NCI-H2081 (cell line): Measurements from ENCODE around the gene SYCP2L.
A peak's percentile ranks its signal among the peaks of the same experiment; 100 is the strongest.
"Not testable (repeated sequence)": the region's sequence is repeated elsewhere in the genome, so short reads cannot be mapped to it uniquely, and the experiment has no call there.

Experiments
- DNase-seq, 2 experiments: peaks; one replicate each; lab custom pipeline; 2025; lab: John Stamatoyannopoulos, UW

SYCP2L gene

GRCh38 chr6:10886691-10887502, at the start of gene SYCP2L:
SYCP2L (plus strand) TSS chr6:10887052; CDS start chr6:10887127, 75 bp downstream.
- peak; percentile 57 to 79 for DNase-seq

- no peak for DNase-seq
Observed at GRCh38 chr6:10837622-10837994, 49.2 kb upstream of the SYCP2L start.

- DNase-seq: peak; percentile 85 to 90
Observed at GRCh38 chr6:10837995-10838793, 48.7 kb upstream of the SYCP2L start, which contains the start of gene MAK. MAK (minus strand) TSS chr6:10838539; CDS start chr6:10830648, 7,891 bp downstream.

DNA sequence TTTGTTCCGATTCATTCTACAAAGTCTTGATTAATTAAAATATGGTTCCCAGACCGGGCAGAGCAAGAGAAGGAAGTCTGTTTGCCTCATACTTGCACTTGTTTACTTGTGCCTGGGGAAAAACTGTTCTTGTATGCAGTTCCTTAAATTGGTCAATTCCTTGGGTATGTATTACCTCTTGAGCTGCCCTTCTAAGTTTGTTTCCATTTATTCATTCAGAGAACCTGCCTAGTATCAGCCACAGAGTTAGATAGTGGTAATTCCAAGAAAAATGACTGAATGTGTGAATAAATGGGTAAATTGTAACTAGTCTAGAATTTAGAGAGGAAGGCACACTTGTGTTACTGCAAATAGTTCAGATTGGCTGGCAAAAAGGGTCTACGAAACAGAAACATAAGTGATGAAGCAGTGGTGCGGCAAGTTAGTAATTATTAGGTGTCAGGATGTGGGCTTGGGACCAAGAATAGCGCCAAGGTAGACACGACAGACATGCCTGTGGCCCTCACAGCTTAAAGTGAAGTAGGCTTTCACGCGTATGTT, 48.0 kb upstream of the SYCP2L start:
- no peak for DNase-seq

DNA sequence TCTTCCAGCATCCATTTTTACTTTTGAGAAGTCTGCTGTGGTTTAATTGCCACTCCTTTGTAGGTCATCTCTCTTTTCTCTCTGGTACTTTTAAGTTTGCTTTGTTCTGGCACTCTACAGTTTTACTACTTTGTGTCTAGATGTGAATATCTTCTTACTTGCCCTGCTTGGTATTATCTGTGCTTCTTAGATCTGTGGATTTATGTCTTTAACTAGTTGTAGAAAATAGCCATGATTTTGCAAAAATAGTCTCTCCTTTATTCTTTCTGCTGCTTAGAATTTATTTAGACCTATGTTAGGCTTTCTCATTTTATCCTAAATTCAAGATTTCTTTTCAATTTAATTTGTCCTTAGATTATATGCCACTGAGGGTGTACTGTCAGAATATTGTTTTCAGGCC, 43.3 kb upstream of the SYCP2L start:
- DNase-seq: no peak

DNA sequence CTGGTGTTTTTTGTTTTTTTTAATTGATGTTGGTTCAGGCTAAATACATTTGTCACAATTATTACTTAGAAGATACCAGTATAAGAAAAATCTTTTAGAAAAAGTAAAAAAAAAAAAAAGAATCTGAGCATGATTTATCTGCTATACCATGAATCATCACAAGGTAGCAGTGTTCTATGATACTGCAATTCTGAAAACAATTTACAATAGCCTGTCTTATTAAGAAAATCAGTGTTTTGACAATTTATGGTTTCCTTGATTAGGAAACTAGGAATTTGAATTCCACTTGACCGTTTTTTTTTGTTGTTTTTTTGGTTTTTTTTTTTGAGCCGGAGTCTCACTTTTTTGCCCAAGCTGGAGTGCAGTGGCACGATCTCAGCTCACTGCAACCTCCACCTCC, 39.2 kb upstream of the SYCP2L start:
- DNase-seq: no peak

GRCh38 chr6:10849901-10850300, 37.0 kb upstream of the SYCP2L start:
- DNase-seq: no peak

DNA sequence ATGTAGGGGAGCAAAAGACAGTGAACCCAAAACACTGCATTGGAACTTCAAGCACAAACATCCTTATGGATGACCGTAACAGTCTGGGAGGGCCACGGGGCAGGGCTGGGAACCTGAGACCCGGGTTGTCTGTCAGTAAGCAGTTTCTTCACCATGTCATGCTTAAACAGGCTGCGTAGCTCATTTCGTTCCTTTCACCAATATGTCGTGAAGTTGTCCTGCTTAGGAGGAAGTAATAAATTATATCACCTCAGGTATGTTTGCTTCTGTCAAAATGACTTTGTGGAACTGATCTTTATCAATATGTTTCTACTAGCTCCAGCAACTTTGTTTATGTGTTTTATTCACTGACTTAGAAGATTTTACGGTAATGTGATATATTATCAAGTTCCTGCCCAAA, 36.1 kb upstream of the SYCP2L start:
- DNase-seq: no peak

DNA sequence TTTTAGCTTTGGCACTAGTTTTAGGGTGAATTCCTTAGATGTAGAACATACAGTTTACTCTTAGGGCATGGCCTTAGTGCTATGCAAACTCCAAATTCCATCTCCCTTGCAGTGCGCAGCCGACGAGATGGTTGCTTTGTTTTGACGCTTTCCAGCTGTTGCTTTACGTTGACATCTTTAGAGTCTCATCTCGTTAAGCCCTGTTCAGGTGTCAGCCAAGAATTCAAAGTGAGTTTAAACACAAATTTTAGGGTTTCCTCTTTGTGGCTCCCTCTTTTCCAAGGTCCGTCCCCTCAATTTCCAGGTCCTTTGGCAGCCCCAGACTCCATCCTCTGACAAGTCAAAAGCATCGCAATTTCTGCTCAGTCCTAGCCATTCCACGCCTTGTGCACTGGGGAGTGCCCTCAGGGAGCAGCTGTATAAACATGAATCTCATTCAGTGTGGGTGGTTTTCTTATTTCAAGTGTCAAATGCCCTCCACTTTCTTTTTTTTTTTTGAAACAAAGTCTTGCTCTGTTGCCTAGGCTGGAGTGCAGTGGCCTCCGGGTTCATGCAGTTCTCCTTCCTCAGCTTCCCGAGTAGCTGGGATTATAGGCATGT, 34.4 kb upstream of the SYCP2L start:
- DNase-seq: no peak

- not testable (repeated sequence) for DNase-seq
Observed at GRCh38 chr6:10853849-10854300, 33.0 kb upstream of the SYCP2L start.

DNA sequence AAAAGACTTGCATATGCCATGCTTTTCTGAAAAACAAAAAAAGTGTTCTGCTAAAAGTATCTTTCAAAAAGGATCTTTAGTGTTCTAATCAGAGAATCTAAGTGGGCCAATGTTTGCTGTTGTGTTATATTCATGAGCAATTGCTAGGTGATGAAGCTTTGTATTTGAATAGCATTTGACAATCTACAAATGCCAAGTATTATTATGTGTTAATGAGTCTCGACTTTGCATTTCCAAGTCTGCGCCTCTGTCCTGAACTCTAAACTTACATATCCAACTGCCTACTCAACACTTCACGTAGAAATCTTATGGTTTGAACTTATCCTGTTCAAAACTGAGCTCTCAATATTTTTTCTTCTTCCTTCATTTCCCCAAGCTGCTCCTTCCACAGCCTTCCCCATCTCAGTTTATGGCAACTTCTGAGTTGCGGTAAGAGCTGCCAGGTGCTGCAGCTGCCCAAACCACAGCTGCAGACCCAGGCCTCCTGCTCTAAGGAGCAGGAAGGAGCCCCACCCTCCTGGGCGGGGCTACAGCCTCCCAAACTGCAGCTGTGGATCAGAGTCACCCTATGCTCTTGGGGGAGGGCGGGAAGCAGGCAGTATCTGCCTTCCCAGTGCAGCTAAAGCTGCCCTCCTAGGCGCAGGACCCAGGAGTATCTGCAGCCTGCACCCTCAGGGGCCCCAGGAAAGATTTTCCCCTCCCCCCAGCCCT, 31.8 kb upstream of the SYCP2L start:
- DNase-seq: no peak

GRCh38 chr6:10857259-10857658, 29.6 kb upstream of the SYCP2L start:
- no peak for DNase-seq

DNA sequence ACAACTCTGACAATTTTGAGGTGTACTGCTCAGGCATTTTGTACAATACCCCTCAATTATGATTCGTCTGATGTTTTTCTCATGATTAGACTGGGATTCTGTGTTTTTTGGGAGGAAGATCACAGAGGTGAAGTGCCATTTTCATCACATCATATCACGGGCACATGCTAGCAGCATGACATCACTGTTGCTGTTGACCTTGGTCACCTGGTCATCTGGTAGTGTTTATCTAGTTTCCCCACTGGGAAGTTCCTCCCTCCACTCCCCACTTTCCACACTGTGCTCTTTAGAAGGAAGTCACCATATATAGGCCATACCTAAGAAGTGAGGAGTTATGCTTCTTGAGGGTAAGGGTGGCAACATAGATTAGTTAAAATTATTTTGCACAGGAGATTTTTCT, 25.8 kb upstream of the SYCP2L start:
- no peak for DNase-seq

DNA sequence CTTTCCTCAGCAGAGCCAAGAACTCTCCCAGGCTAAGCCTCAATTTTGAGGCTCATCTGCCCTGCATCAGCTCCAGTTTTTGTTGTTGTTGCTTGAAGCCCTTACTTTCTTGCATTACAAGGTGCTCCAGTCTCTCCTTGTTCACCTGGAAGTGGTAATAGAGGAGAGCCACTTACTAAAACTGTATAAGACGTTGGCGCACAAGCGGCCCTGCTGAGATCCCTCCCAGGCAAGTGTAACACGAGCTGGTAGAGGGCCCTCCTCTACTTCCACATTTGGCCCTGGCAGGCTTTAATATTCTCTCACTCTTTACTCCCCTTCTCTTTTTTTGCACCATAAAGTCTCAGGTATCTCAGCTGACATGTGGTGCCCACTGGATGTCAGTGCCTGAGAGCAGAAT, 24.5 kb upstream of the SYCP2L start:
- DNase-seq: no peak

DNA sequence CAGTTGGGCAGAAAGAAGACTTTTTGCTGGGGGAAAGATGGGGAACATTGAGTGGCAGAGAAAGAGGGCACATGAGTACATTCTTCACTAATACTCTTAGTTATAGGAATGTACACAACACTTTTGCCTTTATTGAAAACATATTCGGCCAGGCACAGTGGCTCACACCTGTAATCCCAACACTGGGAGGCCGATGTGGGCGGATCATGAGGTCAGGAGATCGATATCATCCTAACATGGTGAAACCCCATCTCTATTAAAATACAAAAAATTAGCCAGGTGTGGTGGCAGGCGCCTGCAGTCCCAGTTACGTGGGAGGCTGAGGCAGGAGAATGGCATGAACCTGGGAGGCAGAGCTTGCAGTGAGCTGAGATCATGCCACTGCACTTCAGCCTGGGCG, 23.8 kb upstream of the SYCP2L start:
- DNase-seq: not testable (repeated sequence)

GRCh38 chr6:10866709-10867108, 20.1 kb upstream of the SYCP2L start:
- not testable (repeated sequence) for DNase-seq

GRCh38 chr6:10867952-10868351, 18.9 kb upstream of the SYCP2L start:
- DNase-seq: no peak

GRCh38 chr6:10873374-10873773, 13.5 kb upstream of the SYCP2L start:
- DNase-seq: no peak

DNA sequence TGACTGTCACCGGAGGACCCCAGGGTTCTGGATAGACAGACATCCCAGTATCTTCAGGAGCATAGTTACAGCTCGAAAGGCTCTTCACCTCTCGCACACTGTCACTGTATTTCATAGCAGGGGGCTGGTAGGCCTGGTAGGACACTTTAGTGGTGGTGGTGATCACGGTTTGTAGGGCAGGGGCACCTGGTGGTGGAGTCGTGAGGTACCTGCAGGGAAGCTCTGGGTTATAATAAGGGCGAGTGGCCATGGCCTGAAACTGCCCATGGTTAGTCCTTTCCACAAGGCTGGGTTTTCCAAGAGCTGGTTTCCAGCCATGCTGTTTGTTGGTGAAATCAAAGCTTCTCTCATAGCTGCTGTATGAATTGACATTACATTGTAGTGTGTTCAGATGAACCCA, 12.6 kb upstream of the SYCP2L start:
- DNase-seq: no peak

GRCh38 chr6:10875026-10875425, 11.8 kb upstream of the SYCP2L start:
- no peak for DNase-seq

GRCh38 chr6:10877012-10877411, 9.8 kb upstream of the SYCP2L start:
- no peak for DNase-seq

DNA sequence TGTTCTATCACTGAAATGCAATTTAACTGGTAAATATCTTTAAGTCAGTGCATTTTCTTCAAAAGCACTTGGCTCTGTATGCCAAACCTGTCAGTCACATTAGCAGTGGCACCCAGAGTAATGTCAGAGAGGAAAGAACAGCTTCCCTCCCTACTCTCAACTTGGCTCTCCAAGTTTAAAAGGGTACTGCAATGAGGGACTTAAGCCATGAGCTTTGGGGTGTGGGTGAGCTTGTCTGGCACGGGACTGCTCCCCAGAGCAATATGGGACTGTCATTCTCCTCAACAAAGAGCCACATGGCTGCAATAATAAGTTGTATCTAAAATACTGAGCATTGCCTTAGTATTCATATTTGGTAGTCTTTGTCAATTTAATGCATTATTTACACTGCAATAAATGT, 9.0 kb upstream of the SYCP2L start:
- no peak for DNase-seq
